B cell (primary cell): ENCODE data around the gene SLAMF9. TPM values are rescaled to one million over a fixed set of nuclear protein-coding genes. Genes with fewer than 3 reads are reported as not detected.

Experiments used
- ATAC-seq: fragments of 200-7000 bp; cut with Tn5 transposase; one replicate; pipeline ENCODE4 v1.10.0; 2021; ENCODE audit warnings: low read depth, mild to moderate bottlenecking, moderate number of reproducible peaks, moderate library complexity
- CTCF ChIA-PET: fragments of 350-600 bp; sonication (Branson Sonifier 250); formaldehyde crosslinking; loops from one replicate; lab custom pipeline; 2021; ENCODE audit warnings: antibody characterized with exemption, inconsistent platforms; lab: Charles Lee
- POLR2A ChIA-PET: fragments of 350-600 bp; sonication (Branson Sonifier 250); formaldehyde crosslinking; loops from one replicate; lab custom pipeline; 2021; ENCODE audit warnings: antibody characterized with exemption; lab: Charles Lee
- DNase-seq: peaks from one replicate; pipeline ENCODE4 v3.0.0; 2013
- H2AFZ ChIP-seq: 2 replicates; pipeline ENCODE4 v1.6.1; 2012; ENCODE audit warnings: mild to moderate bottlenecking, low read depth, low read length; ENCODE audit not compliant: insufficient read depth, poor library complexity, severe bottlenecking
- H3K27ac ChIP-seq, 2 donors: 1 replicate in 1 of 2; 2 replicates in 1 of 2; pipeline ENCODE4 v1.5.1; 2012 to 2013; ENCODE audit warnings: low read length in 2 of 2, mild to moderate bottlenecking in 2 of 2, moderate library complexity in 1 of 2
- H3K27me3 ChIP-seq, 4 experiments: fragments of 200-600 bp in 1 of 4; sonication (generic) in 1 of 4; replicated peaks in 1 of 4; 1 replicate in 2 of 4; 2 replicates in 2 of 4; pipeline versions ENCODE4 v1.6.1 to v1.7.0; 2013 to 2016; ENCODE audit warnings: low read length in 3 of 4, mild to moderate bottlenecking in 2 of 4, mixed read lengths in 1 of 4, moderate library complexity in 1 of 4; ENCODE audit not compliant: insufficient read depth in 4 of 4, control insufficient read depth in 3 of 4; ENCODE audit errors: control extremely low read depth in 1 of 4
- H3K36me3 ChIP-seq, 2 experiments: replicated peaks in 1 of 2; 1 replicate in 1 of 2; 2 replicates in 1 of 2; pipeline versions ENCODE4 v1.6.1 to v1.7.1; 2013; ENCODE audit warnings: low read length in 1 of 2; ENCODE audit not compliant: insufficient read depth in 2 of 2, control insufficient read depth in 1 of 2; ENCODE audit errors: control extremely low read depth in 1 of 2, extremely low read depth in 1 of 2
- H3K4me1 ChIP-seq, 2 donors: fragments of 200-600 bp in 1 of 2; sonication (generic) in 1 of 2; 1 replicate in 1 of 2; 2 replicates in 1 of 2; pipeline versions ENCODE4 v1.5.1 to v1.6.1; 2013 to 2017; ENCODE audit warnings: low read length in 2 of 2; ENCODE audit not compliant: control insufficient read depth in 2 of 2, insufficient read depth in 2 of 2
- H3K4me2 ChIP-seq: replicated peaks from 2 replicates; pipeline ENCODE3; 2012; ENCODE audit warnings: mild to moderate bottlenecking, low read depth, low read length; ENCODE audit not compliant: poor library complexity, severe bottlenecking
- H3K4me3 ChIP-seq, 5 experiments: fragments of 200-600 bp in 1 of 5; sonication (generic) in 1 of 5; 1 replicate in 3 of 5; 2 replicates in 2 of 5; pipeline versions ENCODE4 v1.5.1 to v1.7.0; 2011 to 2016; ENCODE audit warnings: low read length in 4 of 5, mild to moderate bottlenecking in 4 of 5, low read depth in 2 of 5, control low read depth in 1 of 5, moderate library complexity in 1 of 5; ENCODE audit not compliant: insufficient read depth in 1 of 5; ENCODE audit errors: control extremely low read depth in 1 of 5, extremely low read depth in 1 of 5
- H3K79me2 ChIP-seq: fragments of 200-600 bp; sonication (generic); one replicate; pipeline ENCODE4 v1.6.0; 2016; ENCODE audit warnings: low read length; ENCODE audit not compliant: control insufficient read depth, insufficient read depth
- H3K9ac ChIP-seq: fragments of 200-600 bp; sonication (generic); 2 replicates; pipeline ENCODE4 v1.6.1; 2017; ENCODE audit warnings: mild to moderate bottlenecking, low read length, moderate library complexity
- H3K9me3 ChIP-seq, 3 donors: one replicate each; pipeline versions ENCODE4 v1.6.1 to v1.7.1; 2013; ENCODE audit warnings: low read length in 2 of 3; ENCODE audit not compliant: control insufficient read depth in 2 of 3, insufficient read depth in 1 of 3; ENCODE audit errors: control extremely low read depth in 1 of 3
- H4K20me1 ChIP-seq: 2 replicates; pipeline ENCODE4 v1.6.0; 2012; ENCODE audit warnings: mild to moderate bottlenecking, low read length; ENCODE audit not compliant: insufficient read depth, control insufficient read depth, poor library complexity, severe bottlenecking
- H3K27ac Mint-ChIP-seq: one replicate; pipeline ENCODE4 v1.8.0; 2021; ENCODE audit warnings: mixed read lengths
- H3K27me3 Mint-ChIP-seq: one replicate; pipeline ENCODE4 v1.8.0; 2021; ENCODE audit warnings: mixed read lengths
- H3K4me1 Mint-ChIP-seq: one replicate; pipeline ENCODE4 v1.8.0; 2021; ENCODE audit warnings: mixed read lengths
- H3K4me3 Mint-ChIP-seq: one replicate; pipeline ENCODE4 v1.8.0; 2021; ENCODE audit warnings: mixed read lengths
- H3K9me3 Mint-ChIP-seq: one replicate; pipeline ENCODE4 v1.8.0; 2022; ENCODE audit warnings: mixed read lengths; ENCODE audit not compliant: insufficient read depth
- CTCF ChIP-seq: fragments of 200-600 bp; IDR thresholded peaks from one replicate; pipeline ENCODE4 v1.8.0; 2022; ENCODE audit warnings: antibody characterized with exemption, mild to moderate bottlenecking
- EZH2 ChIP-seq: IDR thresholded peaks from 2 replicates; pipeline ENCODE4 v1.6.1; 2012; ENCODE audit warnings: borderline replicate concordance, low read depth, mild to moderate bottlenecking, moderate library complexity, low read length; ENCODE audit not compliant: insufficient read depth, poor library complexity, severe bottlenecking
- WGBS: methylation state at CpG from one replicate; pipeline ENCODE4 v1.1.5; 2013; ENCODE audit warnings: missing lambda C conversion rate; ENCODE audit not compliant: insufficient coverage; 5-methylcytosine and 5-hydroxymethylcytosine counted together
- intact Hi-C: fragments of 100-400 bp; cut with micrococcal nuclease; formaldehyde crosslinking; loops from one replicate; pipeline ENCODE4 v1.10.0; 2022
- polyA plus RNA-seq: library from polyadenylated mRNA; depleted of rRNA; stranded (reverse); fragments of >200 nt; gene quantifications from 2 replicates; pipeline ENCODE4 v1.2.3, GENCODE V29; 2012
- total RNA-seq, 2 donors: library from RNA; stranded (reverse); fragments of 120-200 nt in 1 of 2; gene quantifications; 1 replicate in 1 of 2; 2 replicates in 1 of 2; pipeline versions ENCODE4 v1.2.3 to v1.2.4, GENCODE V29; 2013 to 2022

Gene SLAMF9
- total and polyA plus RNA-seq, 2 donors (not counting 1 experiment from before 2014, with no cell fraction given): not detected

- DNase-seq (peak; percentile 20), ATAC-seq (no peak)
- POLR2A ChIA-PET: no interaction called here
- H3K4me1 Mint-ChIP-seq: peaks cover 71% of the 10 kb centered on the region
- no peaks in the 10 kb centered on the region for H3K27me3 ChIP-seq
- peak overlapping the region; percentile 99 for H3K27ac Mint-ChIP-seq
- H3K9ac ChIP-seq: no peak overlapping the region
- WGBS: 95% methylated on average over 13 of the region's 13 CpGs
- H3K9me3 ChIP-seq: no peaks in the 10 kb centered on the region
- H3K27me3 Mint-ChIP-seq: no peaks in the 10 kb centered on the region
- peaks cover 4 to 52% of the 10 kb centered on the region in 2 experiments for H3K36me3 ChIP-seq
- peak overlapping the region in 1 of 2 donors; percentile 100 for H3K27ac ChIP-seq
- no peak overlapping the region for H2AFZ ChIP-seq
- peaks cover 41 to 54% of the 10 kb centered on the region in 2 donors for H3K4me1 ChIP-seq
- TF ChIP-seq EZH2 (no peak), CTCF (no peak)
- no peaks in the 10 kb centered on the region for H3K9me3 Mint-ChIP-seq
- no peak overlapping the region for H3K4me2 ChIP-seq
- no peak overlapping the region for H3K4me3 ChIP-seq
- H4K20me1 ChIP-seq: peaks cover 23% of the 10 kb centered on the region
- intact Hi-C loops: no loop called here
- H3K79me2 ChIP-seq: peaks cover 40% of the 10 kb centered on the region
- H3K4me3 Mint-ChIP-seq: no peak overlapping the region
- CTCF ChIA-PET: interaction anchor here (0.9 to 8.7 kb wide), 3 partner anchors 17 to 88 kb away, joined by 3 to 76 read pairs (median 4); no protein-coding TSS in a partner anchor
Measured at GRCh38 chr1:159918352-159919200, 35.5 kb downstream of the SLAMF9 start.
